H1 (cell line): ENCODE measurements around the gene FGD4. TPM values are rescaled to one million over a fixed set of nuclear protein-coding genes. Genes with fewer than 3 reads are reported as not detected.
A peak's percentile ranks its signal among the peaks of the same experiment; 100 is the strongest.

Experiments
- CTCF ChIA-PET: fragments of 300-600 bp; sonication (Branson Sonifier 250); formaldehyde crosslinking; loops from one replicate; lab custom pipeline; 2021; ENCODE audit not compliant: partially characterized antibody; lab: Charles Lee
- POLR2A ChIA-PET: fragments of 300-600 bp; sonication (Branson Sonifier 250); formaldehyde crosslinking; loops from one replicate; lab custom pipeline; 2021; ENCODE audit warnings: inconsistent platforms; ENCODE audit not compliant: partially characterized antibody; lab: Charles Lee
- DNase-seq, 2 experiments: peaks; one replicate each; pipeline versions ENCODE4 v3.0.0 to v3.0.0-alpha.2; 2010 to 2022; ENCODE audit warnings: low spot score in 2 of 2, low read depth in 1 of 2, mixed read lengths in 1 of 2
- FAIRE-seq: peaks from 2 replicates; lab custom pipeline; 2011; peaks lifted over from hg19 to GRCh38; lab: Jason Lieb, UNC
- H2AFZ ChIP-seq: 2 replicates; pipeline ENCODE4 v1.8.1; 2012; ENCODE audit warnings: low read length, inconsistent platforms
- H2AK5ac ChIP-seq: 2 replicates; pipeline ENCODE4 v1.6.1; 2013; ENCODE audit warnings: low read depth, low read length
- H2BK120ac ChIP-seq: replicated peaks from 2 replicates; pipeline ENCODE3; 2013; ENCODE audit warnings: low read depth, low read length, inconsistent platforms
- H2BK12ac ChIP-seq: 2 replicates; pipeline ENCODE4 v1.6.1; 2013; ENCODE audit warnings: low read depth, low read length
- H2BK15ac ChIP-seq: 2 replicates; pipeline ENCODE4 v1.6.1; 2013; ENCODE audit warnings: low read length
- H2BK20ac ChIP-seq: 2 replicates; pipeline ENCODE4 v1.6.1; 2013; ENCODE audit warnings: low read length
- H2BK5ac ChIP-seq: 2 replicates; pipeline ENCODE4 v1.6.1; 2013; ENCODE audit warnings: low read depth, low read length
- H3K14ac ChIP-seq: 2 replicates; pipeline ENCODE4 v1.6.1; 2013; ENCODE audit warnings: inconsistent platforms; ENCODE audit not compliant: insufficient read length
- H3K18ac ChIP-seq: 2 replicates; pipeline ENCODE4 v1.6.1; 2013; ENCODE audit warnings: low read length; ENCODE audit errors: extremely low read depth
- H3K23ac ChIP-seq: 2 replicates; pipeline ENCODE4 v1.6.1; 2013; ENCODE audit warnings: inconsistent platforms; ENCODE audit not compliant: insufficient read length
- H3K23me2 ChIP-seq: 2 replicates; pipeline ENCODE4 v1.6.1; 2013; ENCODE audit warnings: low read depth, low read length
- H3K27ac ChIP-seq: 2 replicates; pipeline ENCODE4 v1.6.1; 2011; ENCODE audit warnings: low read depth, low read length, inconsistent platforms
- H3K27me3 ChIP-seq, 4 experiments: replicated peaks in 1 of 4; 1 replicate in 1 of 4; 2 replicates in 3 of 4; pipeline versions ENCODE4 v1.6.1 to v1.8.1; 2011 to 2013; ENCODE audit warnings: low read length in 3 of 4, mild to moderate bottlenecking in 3 of 4, inconsistent platforms in 2 of 4, mixed read lengths in 2 of 4, moderate library complexity in 1 of 4; ENCODE audit not compliant: control insufficient read depth in 3 of 4, insufficient read depth in 3 of 4; ENCODE audit errors: extremely low read depth in 1 of 4
- H3K36me3 ChIP-seq, 4 experiments: 2 replicates each; pipeline versions ENCODE4 v1.6.1 to v1.8.1; 2011 to 2013; ENCODE audit warnings: mild to moderate bottlenecking in 4 of 4, low read length in 3 of 4, moderate library complexity in 2 of 4, control low read depth in 1 of 4, inconsistent platforms in 1 of 4; ENCODE audit not compliant: insufficient read depth in 4 of 4, control insufficient read depth in 2 of 4
- H3K4ac ChIP-seq: replicated peaks from 2 replicates; pipeline ENCODE3; 2013; ENCODE audit warnings: low read length, low read depth, mixed read lengths, inconsistent platforms; ENCODE audit not compliant: insufficient read length
- H3K4me1 ChIP-seq, 4 experiments: replicated peaks in 1 of 4; 1 replicate in 1 of 4; 2 replicates in 3 of 4; pipeline versions ENCODE4 v1.6.1 to v1.8.1; 2011 to 2013; ENCODE audit warnings: low read length in 3 of 4, inconsistent platforms in 2 of 4, mixed read lengths in 1 of 4; ENCODE audit not compliant: insufficient read depth in 4 of 4, control insufficient read depth in 3 of 4
- H3K4me2 ChIP-seq, 2 experiments: 2 replicates each; pipeline versions ENCODE4 v1.6.1 to v1.8.1; 2011 to 2013; ENCODE audit warnings: low read depth in 2 of 2, low read length in 2 of 2, control low read depth in 1 of 2, inconsistent platforms in 1 of 2, mild to moderate bottlenecking in 1 of 2; ENCODE audit not compliant: insufficient read depth in 1 of 2
- H3K4me3 ChIP-seq, 4 experiments: fragments of 200-600, 300-600 bp in 1 of 4; sonication (generic), shearing (Covaris generic), sonication (Bioruptor Twin) in 1 of 4; 2 replicates each; pipeline versions ENCODE4 v1.5.1 to v1.8.1; 2011 to 2016; ENCODE audit warnings: low read length in 4 of 4, low read depth in 3 of 4, control low read depth in 2 of 4, inconsistent platforms in 2 of 4, mild to moderate bottlenecking in 2 of 4, mixed read lengths in 1 of 4, moderate library complexity in 1 of 4; ENCODE audit not compliant: insufficient read depth in 2 of 4; ENCODE audit errors: extremely low read depth in 1 of 4
- H3K56ac ChIP-seq: replicated peaks from 2 replicates; pipeline ENCODE3; 2013; ENCODE audit warnings: low read depth, mild to moderate bottlenecking, mixed read lengths, low read length, inconsistent platforms; ENCODE audit not compliant: insufficient read length
- H3K79me1 ChIP-seq: 2 replicates; pipeline ENCODE4 v1.6.1; 2013; ENCODE audit warnings: low read depth, low read length, control low read depth
- H3K79me2 ChIP-seq, 2 experiments: 2 replicates each; pipeline versions ENCODE4 v1.6.1 to v1.8.1; 2012 to 2013; ENCODE audit warnings: low read length in 2 of 2, mild to moderate bottlenecking in 2 of 2, inconsistent platforms in 1 of 2; ENCODE audit not compliant: insufficient read depth in 2 of 2, control insufficient read depth in 1 of 2
- H3K9ac ChIP-seq, 4 experiments: replicated peaks in 1 of 4; 1 replicate in 1 of 4; 2 replicates in 3 of 4; pipeline versions ENCODE4 v1.6.1 to v1.8.1; 2011 to 2013; ENCODE audit warnings: low read depth in 3 of 4, low read length in 3 of 4, control low read depth in 2 of 4, mild to moderate bottlenecking in 2 of 4, moderate library complexity in 2 of 4, inconsistent platforms in 1 of 4; ENCODE audit errors: extremely low read depth in 1 of 4
- H3K9me3 ChIP-seq, 2 experiments: 2 replicates each; pipeline versions ENCODE4 v1.6.1 to v1.8.1; 2012 to 2013; ENCODE audit warnings: mild to moderate bottlenecking in 2 of 2, moderate library complexity in 2 of 2, control low read depth in 1 of 2, inconsistent platforms in 1 of 2, low read depth in 1 of 2, low read length in 1 of 2, mixed read lengths in 1 of 2; ENCODE audit not compliant: insufficient read depth in 2 of 2
- H4K20me1 ChIP-seq, 2 experiments: replicated peaks in 1 of 2; 2 replicates each; pipeline versions ENCODE3 to v1.8.1; 2011 to 2013; ENCODE audit warnings: inconsistent platforms in 2 of 2, low read length in 2 of 2, mild to moderate bottlenecking in 1 of 2; ENCODE audit not compliant: insufficient read depth in 2 of 2, control insufficient read depth in 1 of 2
- H4K5ac ChIP-seq: 2 replicates; pipeline ENCODE4 v1.6.1; 2013; ENCODE audit warnings: low read length, low read depth, mixed read lengths, inconsistent platforms; ENCODE audit not compliant: insufficient read length
- H4K8ac ChIP-seq: 2 replicates; pipeline ENCODE4 v1.8.0; 2013; ENCODE audit warnings: mild to moderate bottlenecking, moderate library complexity, low read length, inconsistent platforms; ENCODE audit not compliant: insufficient read depth; ENCODE audit errors: extremely low read depth
- H4K91ac ChIP-seq: replicated peaks from 2 replicates; pipeline ENCODE3; 2013; ENCODE audit warnings: low read length, mixed read lengths, inconsistent platforms; ENCODE audit not compliant: insufficient read length
- BRCA1 ChIP-seq: IDR thresholded peaks from 2 replicates; pipeline ENCODE4 v1.6.1; 2012; ENCODE audit warnings: low read depth, low read length, improper control_type of control experiment
- CBX8 ChIP-seq: fragments of 300-800, 300-1000 bp; sonication (generic); IDR thresholded peaks from 2 replicates; pipeline ENCODE4 v1.7.1; 2016; ENCODE audit warnings: low read depth, low read length, borderline replicate concordance
- FOSL1 ChIP-seq: IDR thresholded peaks from 2 replicates; pipeline ENCODE4 v1.6.1; 2011; ENCODE audit warnings: mild to moderate bottlenecking, low read depth, low read length, moderate library complexity; ENCODE audit not compliant: insufficient read depth
- MAX ChIP-seq: IDR thresholded peaks from 2 replicates; pipeline ENCODE4 v1.6.1; 2012; ENCODE audit warnings: inconsistent platforms
- RAD21 ChIP-seq, 2 experiments: IDR thresholded peaks in 1 of 2; conservative IDR thresholded peaks in 1 of 2; 2 replicates each; pipeline ENCODE4 v1.6.1; 2011; ENCODE audit warnings: low read depth in 2 of 2, low read length in 2 of 2, improper control_type of control experiment in 1 of 2, inconsistent platforms in 1 of 2, mild to moderate bottlenecking in 1 of 2, moderate library complexity in 1 of 2
- WGBS, 2 experiments: shearing (Covaris generic) in 1 of 2; methylation state at CpG; one replicate each; pipeline versions ENCODE4 v1.1.6 to v1.1.7; 2013 to 2015; ENCODE audit warnings: low lambda C conversion rate in 2 of 2, mixed read lengths in 2 of 2, inconsistent platforms in 1 of 2, low coverage in 1 of 2, missing lambda C conversion rate in 1 of 2; ENCODE audit not compliant: insufficient replicate concordance in 2 of 2, insufficient coverage in 1 of 2, insufficient read length in 1 of 2; ENCODE audit errors: extremely low coverage in 1 of 2, missing lambda C conversion rate in 1 of 2; 5-methylcytosine and 5-hydroxymethylcytosine counted together
- polyA plus RNA-seq, 7 experiments: library from polyadenylated mRNA; depleted of rRNA in 3 of 7; stranded (reverse) in 5 of 7; unstranded in 2 of 7; fragments of >200 nt in 5 of 7; fragments of 200-250 nt in 2 of 7; gene quantifications; 1 replicate in 5 of 7; 2 replicates in 1 of 7; 4 replicates in 1 of 7; pipeline versions ENCODE4 v1.2.1 to v1.2.3, GENCODE V29; 2011 to 2013; ENCODE audit warnings: missing spikeins in 2 of 7, mixed read lengths in 2 of 7
- total RNA-seq: library from RNA; stranded (reverse); fragmentation: NEBNext Ultra II Directional; extraction: Animal tissue kit (Norgen Biotek cat#: 25700); gene quantifications from 2 replicates; pipeline ENCODE4 v1.2.1, GENCODE V29; 2021

The FGD4 gene
- total and polyA plus RNA-seq, 2 of the 8 experiments (the other 6 are each of a cell fraction or from before 2014, with no cell fraction given) = 8.5 to 48.2 TPM

DNA sequence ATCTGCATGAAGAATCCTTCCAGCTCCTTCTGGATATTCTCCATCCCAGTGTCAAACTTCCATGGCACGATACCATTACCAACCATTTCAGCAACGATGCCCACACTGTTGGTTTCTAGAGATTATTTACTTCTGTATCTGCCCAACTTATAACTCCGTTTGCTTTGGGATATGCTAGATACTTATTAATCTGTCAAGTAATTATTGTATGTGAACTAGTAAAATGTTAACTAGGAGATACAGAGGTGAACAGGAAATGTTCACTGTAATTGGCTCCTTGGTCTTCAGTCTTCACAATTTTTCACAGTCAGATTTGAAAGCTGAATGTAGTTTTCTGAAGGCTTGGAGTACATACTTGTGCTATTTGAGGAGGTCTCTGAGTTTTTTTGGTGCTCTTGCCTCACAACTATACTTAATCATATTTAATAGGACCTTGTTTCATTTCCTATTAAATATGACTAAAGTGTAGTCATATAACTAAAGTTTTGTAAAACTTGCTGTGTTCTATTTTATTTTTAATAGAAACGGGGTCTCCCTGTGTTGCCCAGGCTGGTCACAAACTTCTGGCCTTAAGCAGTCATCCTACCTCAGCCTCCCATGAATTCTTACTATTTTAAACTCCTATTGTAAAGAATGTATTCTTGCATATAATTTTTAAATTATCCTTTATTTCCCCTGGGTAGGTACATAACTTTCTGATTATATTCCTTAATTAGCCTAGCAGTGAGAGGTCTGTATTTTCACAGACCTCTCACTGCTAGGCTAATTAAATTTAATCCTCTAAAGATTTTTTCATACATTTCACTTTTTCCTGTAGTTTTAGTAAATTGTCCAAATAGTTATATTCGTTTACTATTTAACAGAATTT is 79.7 kb downstream of the FGD4 start:
- Histone ChIP-seq H2BK15ac (no peak overlapping the region), H3K9ac (no peak overlapping the region), H2BK120ac (no peak overlapping the region), H3K79me2 (peaks cover 0 to 83% of the 10 kb centered on the region in 2 experiments; a peak in 2 of 4 replicates), H4K8ac (no peak overlapping the region), H4K5ac (no peak overlapping the region), H3K79me1 (peaks cover 6% of the 10 kb centered on the region; the same call in 1 of the 2 replicates), H3K27me3 (no peaks in the 10 kb centered on the region), H2AK5ac (no peak overlapping the region), H3K14ac (no peak overlapping the region), H3K36me3 (peaks cover 0 to 23% (median 2%) of the 10 kb centered on the region in 4 experiments; a peak in 3 of 8 replicates), H2BK12ac (no peak overlapping the region), H3K4me1 (no peaks in the 10 kb centered on the region; a peak in 2 of 7 replicates), H3K27ac (no peak overlapping the region), H2AFZ (no peak overlapping the region)
- ChIA-PET POLR2A (interaction anchor here (4.0 kb wide), 1 partner anchor 13 kb away, joined by 19 read pairs; no protein-coding TSS in a partner anchor), CTCF (interaction anchor here (0.6 to 1.6 kb wide), 2 partner anchors 23 to 48 kb away, joined by 3 to 7 read pairs; no protein-coding TSS in a partner anchor)
- DNase-seq = no peak
- 89% methylated on average over 5 of the region's 5 CpGs; no CpG with 5 or more reads in 1 of the 2 experiments for WGBS, 2 experiments
- TF ChIP-seq FOSL1 = no peak
- TF ChIP-seq BRCA1 = no peak
- no peak for TF ChIP-seq MAX
- TF ChIP-seq CBX8 = no peak
- no peak for TF ChIP-seq RAD21 (IDR thresholded peaks at IDR 0.05 in 1 of 2, conservative IDR thresholded peaks at IDR 0.05 in 1 of 2; ENCODE audit: low read depth in 2 of 2, low read length in 2 of 2)
- TF ChIP-seq, all 59 proteins: peak for 0
- peaks cover 0 to 6% of the 10 kb centered on the region in 2 experiments for H4K20me1 ChIP-seq
- H3K18ac ChIP-seq = no peak overlapping the region
- no peaks in the 10 kb centered on the region for H3K23me2 ChIP-seq
- no peak overlapping the region for H4K91ac ChIP-seq
- H2BK20ac ChIP-seq = no peak overlapping the region
- FAIRE-seq = peak; percentile 36
- H3K56ac ChIP-seq = no peak overlapping the region
- no peaks in the 10 kb centered on the region for H3K9me3 ChIP-seq
- H2BK5ac ChIP-seq = no peak overlapping the region
- no peak overlapping the region for H3K4me2 ChIP-seq
- H3K23ac ChIP-seq = no peak overlapping the region
- H3K4ac ChIP-seq = no peak overlapping the region
- no peak overlapping the region for H3K4me3 ChIP-seq
